Stimulated activated CD4-positive, alpha-beta T cell treated with anti-CD3 and anti-CD28 coated beads, Interleukin-15, amount 100 ng/mL, for 24 hours (primary cell): ENCODE data around the gene TASOR2.
A peak's percentile ranks its signal among the peaks of the same experiment; 100 is the strongest.

Source experiments
- DNase-seq: peaks from one replicate; pipeline ENCODE4 v3.0.0-alpha.2; 2020

Gene TASOR2

DNA sequence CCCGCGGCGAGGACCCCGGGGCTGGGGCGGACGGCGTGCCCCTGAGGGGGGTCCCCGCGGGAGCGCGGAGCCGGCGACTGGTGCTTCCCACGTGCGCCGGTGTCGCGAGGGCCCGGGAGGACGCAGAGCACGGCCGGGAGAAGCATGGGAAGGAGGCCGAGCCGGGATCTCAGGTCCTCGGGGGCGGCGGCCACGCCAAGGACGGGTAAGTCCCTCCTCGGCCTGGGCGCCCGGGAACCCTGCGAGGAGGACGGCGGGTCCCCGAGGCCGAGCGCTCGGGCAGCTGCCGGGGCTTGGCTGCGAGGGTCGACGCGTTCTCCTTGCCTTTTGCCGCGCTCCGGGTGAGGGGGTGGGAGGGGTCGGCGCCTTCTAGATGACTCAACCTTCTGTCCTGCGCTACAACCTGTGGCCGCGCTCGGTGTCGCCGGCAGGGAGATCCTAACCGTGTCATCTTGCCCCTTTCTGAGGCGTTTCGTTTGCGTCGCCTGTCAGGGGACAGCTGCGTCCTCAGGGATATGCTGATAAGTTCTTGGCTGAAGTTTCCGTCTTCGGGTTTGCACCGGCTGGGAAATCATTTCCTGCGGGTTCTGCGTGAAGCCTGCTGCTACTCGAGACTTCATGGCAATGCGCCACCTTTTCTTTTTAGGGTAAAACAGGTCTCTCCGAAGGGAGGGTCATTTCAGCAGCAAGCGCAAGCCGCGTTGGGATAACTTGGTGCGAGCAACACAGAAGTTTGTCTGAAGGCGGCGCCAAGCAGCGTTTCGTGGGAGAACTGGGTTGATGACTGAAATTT, 529 bp downstream of the TASOR2 start:
- peak; percentile 83 for DNase-seq

DNA sequence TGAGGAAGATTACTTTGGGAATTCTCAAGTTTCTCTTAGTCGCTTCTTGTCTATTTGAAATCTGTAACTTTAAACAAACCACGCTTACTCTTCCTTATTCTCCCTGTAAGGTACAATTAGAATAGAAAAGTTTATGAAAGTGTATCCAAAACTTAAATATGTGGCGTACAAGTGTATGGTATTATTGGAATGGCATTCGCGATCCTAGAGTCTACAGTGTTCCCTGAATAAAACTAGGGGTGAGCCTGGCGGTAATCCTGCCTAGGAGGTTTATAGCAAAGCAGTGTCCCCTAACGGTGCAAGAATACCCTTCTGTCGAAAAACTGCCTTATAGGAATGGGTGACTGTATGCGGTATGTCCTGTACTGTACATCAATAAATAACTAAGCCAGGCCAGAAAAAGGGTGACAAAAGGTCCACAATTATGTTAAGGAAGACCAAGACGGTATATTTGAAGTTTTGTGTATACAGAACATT, 1.2 kb downstream of the TASOR2 start:
- DNase-seq: no peak

DNA sequence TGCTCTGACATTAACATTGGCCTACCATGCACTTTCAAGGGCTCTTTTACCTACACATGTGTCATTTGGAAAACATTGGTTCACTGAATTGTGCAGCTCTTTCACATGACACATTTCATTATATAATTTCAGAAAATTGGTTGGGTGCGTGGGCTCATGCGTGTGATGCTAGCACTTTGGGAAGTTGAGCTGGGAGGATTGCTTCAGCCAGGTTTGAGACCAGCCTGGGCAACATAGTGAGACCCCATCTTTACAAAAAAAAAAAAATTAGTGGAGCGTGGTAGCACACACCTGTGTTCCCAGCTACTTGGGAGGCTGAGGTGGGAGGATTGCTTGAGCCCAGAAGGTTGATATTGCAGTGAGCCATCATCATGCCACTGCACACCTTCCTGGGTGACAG, 3.9 kb downstream of the TASOR2 start:
- no peak for DNase-seq

DNA sequence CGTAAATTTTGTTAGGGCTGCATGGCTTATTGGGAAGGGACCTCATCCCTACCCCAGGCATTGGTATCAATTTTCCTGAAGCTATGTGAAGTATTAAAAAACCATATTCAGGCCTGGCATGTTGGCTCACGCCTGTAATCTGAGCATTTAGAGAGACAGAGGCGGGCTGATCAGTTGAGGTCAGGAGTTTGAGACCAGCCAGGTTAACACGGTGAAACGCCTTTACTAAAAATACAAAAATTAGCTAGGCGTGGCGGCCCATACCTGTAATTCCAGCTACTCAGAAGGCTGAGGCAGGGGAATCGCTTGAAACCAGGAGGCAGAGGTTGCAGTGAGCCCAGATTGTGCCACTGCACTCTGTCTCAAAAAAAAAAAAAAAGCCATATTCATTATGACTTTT, 7.1 kb downstream of the TASOR2 start:
- no peak for DNase-seq

DNA sequence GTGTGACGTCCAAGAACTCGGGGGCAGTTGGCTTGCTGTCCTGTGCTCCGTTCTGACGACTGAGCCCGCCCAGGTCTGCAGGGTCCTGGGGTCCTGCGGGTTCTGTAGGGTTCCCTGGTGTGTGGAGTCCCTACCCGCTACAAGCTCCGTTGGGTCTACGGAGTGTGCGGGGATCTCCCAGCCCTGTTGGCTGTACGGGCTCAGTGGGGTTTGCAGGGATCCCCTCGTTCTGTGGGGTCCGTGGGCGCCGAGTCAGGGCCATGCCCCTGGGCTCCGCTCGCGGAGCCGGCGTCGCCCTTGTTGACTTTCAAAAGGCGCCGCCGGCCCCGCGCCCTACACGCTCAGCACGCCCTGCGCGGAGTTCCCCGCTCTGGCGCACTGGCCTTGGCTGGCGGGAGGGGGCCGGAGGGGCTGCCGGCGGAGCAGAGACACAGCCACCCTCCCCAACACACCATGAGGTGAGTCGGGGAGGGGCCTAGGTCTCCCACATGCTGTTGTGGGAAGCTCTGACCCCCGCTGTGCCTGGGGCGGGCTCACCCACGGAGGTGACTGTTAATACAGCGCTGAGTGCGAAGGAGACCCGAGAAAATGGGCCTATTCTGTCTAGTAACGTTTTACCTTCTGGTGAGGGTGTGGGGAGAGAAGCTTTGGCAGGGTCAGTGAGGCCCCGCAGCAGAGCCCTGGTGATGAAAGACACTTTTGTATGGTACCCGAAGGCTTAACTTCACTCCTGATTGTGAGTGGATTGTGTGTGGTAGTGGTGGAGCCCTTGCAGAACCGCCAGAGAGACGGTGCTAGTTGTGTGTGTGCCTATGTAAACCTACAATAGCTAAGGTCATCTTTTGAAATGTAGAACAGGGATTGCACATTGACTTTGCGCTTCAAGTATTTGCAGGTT, 8.1 kb downstream of the TASOR2 start:
- peak; percentile 72 for DNase-seq

DNA sequence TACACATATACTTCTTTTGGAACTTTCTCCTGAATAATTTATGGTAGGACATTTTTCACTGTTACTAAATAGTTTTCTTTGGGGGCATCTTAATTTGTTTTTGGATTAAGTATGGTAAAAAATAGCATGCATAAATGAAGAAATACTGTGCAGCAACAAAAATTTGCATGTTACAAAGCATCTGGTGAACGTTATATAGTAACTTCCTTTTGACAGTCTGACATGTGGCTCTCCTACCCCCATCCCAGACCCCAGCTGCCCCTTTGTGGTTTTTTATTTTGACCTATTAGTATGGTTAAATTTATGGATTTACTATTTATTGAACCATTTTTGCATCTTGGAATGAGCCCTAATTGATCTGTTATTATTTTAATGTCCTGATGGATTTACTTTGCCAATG, 9.9 kb downstream of the TASOR2 start:
- DNase-seq: no peak

DNA sequence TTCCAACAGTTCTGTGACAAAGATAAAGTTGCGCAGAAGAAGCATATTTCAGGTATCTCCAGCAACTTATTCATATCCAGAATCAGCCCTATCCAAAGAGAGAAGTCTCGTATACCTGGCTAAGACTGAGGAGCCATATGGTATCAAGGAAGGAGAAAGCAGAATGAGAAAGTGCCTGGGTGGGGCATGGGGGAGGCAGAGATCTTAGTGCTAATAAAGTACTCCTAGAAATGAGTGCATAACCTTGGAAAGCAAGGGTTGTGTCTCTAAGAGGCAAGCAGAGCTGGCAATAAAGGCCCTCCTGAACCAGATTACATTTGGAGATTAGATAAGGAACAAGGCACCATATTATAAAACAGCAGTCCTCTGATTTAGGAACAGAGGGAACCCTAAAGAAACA, 12.7 kb downstream of the TASOR2 start:
- DNase-seq: no peak

DNA sequence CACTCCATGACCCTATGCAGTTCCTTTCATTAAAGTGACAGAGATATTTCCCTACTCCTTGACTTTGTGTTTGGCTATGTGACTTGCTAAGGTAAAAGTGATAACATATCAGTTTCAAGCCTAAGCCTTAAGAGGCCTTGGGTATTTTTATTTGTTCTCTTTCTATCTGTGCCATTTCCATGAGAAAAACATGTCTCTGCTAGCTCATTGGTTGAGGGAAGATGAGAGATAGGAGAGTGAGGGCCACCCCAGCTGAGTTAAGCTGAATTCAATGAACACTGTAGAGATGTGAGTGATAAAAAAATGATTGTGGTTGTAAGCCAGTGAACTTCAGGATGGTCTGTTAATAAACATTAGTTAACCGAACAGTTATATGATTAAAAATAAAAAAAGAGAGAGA, 13.4 kb downstream of the TASOR2 start:
- no peak for DNase-seq

DNA sequence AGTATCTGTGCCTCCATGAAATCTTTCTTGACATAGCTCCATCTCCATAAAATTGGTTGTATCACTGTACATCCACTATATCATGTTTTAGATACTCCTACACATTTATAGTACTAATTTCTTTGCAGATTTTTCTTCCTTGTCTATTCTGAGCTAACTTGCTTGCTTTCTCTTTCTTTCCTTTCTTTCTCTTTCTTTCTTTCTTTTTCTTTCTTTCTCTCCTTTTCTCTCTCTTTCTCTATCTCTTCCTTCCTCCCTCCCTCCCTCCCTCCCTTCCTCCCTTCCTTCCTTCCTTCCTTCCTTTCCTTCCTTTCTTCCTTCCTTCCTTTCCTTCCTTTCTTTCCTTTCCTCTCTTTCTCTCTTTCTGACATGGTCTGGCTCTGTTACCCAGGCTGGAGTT, 23.7 kb downstream of the TASOR2 start:
- DNase-seq: no peak

DNA sequence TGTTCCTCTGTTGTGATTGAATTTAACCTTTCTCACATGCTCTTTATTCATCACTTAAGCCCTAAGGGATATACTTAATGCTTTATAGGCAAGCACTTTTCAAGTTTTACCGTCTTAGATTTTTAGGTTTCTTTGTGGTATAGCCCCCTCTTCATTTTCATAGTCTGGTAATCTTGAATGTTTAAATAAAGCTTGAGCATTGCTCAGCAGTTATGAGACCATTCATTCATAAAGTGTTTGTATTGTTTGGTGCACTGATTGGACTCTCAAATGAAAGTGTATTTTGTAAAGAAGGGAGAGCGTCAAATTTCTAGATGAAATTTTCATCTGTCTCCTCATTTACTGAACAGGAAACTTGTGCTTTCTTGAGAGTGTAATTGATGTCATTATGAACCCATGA, 25.2 kb downstream of the TASOR2 start:
- DNase-seq: no peak

DNA sequence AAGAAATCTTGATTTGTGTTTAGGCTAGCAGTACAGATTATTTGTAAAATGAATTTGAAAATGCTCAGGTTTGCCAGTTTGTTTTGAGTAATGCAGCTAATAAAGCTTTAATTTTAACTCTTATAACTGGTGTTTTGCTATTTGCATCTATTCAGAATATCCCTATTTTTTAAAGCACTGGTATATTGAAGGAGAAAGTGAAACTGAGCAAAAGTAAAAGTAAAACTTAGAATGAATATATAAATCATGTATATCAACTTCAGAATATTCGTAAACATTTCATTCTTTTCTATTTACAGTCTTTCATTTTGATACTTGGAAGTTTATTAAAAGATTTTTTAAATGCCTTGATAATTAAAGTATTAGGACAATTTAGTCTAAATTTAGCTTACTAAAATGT, 26.2 kb downstream of the TASOR2 start:
- DNase-seq: no peak

DNA sequence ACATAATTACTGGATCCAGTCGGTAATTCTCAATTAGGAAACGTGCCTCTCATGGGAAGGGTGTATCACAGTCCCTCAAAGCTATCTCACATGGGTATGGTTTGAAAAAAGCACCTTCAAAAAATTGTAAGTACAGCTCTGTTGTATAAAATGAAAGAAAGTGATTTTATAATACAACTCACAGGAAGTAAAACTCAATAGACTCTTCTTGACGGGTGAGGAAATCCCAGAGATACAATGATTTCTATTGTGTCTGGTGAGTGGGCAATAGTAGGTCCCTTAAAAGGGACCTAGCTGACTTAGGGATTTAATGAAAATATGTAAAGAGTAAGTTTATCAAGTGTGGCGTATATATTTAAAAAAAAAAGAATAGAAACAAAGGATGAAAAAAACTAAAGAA, 27.0 kb downstream of the TASOR2 start:
- no peak for DNase-seq

DNA sequence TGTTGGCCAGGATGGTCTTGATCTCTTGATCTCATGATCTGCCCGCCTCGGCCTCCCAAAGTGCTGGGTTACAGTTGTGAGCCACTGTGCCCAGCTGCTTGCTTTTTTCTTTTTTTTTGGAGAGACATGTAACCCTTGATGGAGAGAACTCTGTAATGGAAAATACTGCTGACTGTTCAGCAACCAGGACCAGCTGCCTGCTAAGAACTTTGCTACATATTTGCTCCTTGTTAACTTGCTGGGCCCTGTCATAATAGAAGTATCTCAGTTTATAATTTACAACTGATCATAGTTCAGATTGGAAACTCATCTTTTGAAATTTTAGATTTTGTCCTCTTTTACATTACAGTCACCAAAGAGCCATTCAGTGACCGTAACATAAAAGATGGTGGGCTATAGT, 34.9 kb downstream of the TASOR2 start:
- DNase-seq: no peak

DNA sequence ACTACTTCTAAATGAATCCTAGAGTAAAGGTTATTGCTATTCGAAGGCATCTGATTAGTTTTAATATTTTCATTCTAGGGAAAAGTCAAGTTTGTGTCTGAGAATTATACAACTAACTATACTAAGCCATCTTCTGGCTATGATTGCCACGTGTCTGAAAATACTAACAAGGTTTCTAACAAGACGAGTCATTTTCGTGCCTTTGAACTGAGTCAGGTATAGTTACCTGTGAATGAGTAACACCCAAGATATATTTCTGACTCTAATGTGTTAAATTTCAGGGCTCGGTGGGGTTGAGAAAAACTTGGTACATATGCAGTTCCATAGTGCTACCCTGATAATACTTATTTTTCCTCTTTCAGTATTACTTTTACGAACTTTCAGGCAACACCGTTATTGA, 35.5 kb downstream of the TASOR2 start:
- DNase-seq: no peak

DNA sequence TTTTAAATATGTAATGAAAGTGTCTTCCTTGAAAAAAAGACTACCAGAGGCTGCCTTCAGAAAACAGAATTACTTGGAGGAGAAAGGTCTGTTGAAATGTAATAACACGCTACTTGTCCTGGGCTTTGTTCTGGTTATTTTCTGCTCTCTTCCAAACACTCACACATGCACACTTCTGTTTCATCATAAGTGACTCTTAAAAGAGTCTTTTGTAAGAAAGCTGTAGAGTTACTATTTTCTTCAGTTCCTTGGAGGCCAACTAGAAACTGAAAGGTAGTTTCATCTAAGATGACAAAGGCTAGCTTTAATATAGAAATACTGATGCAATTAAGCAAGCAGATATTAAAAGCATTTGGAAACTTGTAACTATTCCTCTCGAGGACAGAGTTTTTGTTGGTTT, 39.1 kb downstream of the TASOR2 start:
- DNase-seq: no peak

DNA sequence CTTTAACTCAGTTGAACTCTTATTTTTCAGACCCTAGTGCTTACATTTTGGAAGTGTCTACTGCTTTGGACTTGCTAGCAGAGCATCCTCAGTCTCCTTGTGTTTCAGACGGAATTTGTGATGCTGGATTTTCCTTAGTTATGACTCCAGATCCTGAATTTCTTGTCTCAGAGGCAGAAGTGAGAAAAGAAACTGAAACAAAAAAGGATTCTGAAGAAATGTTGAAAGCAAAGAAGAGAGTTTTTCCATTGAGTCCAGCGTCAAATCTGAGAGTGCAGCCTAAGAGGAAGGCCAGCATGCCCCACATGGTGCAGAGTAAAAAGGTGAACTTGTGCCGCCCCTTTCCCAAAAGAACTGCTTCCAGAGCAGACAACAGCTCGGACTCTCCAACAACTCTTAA, 46.1 kb downstream of the TASOR2 start:
- DNase-seq: no peak

DNA sequence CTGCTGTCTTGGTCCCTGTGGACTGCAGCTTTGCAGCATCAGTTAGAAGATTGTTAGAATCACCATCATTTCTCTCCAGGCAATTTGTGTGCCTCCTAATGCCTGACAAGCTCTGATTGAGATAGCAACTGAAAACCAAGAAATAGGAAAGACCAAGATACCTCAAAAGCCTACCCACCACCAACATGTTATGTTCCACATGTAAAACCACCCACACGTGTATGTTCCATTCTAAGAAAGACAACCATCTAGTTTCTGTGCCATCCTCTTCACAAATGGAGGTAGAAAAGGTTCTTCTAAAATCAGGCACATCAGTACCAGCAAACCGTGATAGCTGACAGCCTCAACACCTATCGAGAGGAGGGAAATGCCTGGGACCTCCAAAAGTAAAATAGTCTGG, 46.9 kb downstream of the TASOR2 start:
- DNase-seq: no peak

DNA sequence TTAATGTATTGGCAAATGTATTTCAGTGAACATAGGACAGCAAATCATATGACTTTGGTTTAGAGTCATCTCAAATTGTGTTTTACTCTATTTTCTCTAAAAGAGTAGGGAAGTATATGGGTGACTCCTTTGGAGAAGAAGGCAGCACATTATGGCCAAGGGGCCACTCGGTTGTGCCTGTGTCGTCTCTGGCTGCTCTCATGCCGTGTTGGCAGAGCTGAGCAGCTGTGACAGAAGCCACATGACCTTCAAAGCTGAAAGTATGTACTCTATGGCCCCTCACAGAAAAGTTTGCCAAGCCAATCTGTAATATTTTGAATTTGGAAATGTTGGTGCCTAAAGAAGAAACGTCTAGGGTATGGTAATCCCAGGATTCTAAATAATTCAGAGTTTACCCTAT, 47.5 kb downstream of the TASOR2 start:
- no peak for DNase-seq
